Hematopoietic multipotent progenitor cell treated with erythropoietin and hydrocortisone succinate and interleukin-3 and kit ligand, for 6 days (in vitro differentiated cells): ENCODE measurements around the gene ADGRL3.

ENCODE experiments used
- DNase-seq: peaks from one replicate; pipeline ENCODE4 v3.0.0-alpha.2; 2015

ADGRL3 gene

DNA sequence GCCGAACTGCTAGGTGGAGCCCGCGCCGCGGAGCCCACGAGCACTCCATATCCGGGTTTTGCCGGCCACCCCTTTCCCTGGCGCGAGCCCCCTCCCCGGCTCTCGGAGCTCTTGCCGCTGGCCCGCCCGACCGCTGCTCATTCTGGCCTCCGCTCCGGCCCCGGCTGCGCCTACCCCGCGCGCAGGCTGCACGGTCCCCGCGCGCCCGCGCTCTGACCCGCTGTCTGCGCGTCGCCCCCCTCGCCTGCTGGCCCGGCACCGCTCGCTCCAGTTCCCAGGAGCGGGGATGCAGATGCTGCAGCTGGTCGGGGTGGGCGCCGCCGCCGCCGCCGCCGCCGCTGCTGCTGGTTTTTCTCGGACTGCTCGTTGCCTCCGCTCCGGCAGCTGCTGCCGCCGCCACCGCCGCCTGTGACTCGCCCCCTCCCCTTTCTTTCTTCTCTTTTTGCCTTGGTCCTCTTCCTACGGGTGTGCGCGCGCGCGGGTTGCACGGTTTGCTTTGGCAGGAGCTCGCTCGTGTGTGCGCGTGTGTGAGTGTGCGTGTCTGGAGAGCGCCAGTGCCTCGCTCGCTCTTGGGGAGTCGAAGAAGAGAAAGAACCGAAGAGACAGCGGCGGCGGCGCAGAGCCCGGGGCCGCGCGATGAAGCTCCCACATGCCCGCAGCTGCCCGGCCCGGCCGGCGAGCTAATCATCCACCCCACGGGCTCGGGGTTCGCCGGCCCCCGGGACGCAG lies at the start of gene ADGRL3:
Gene ADGRL3, plus strand, starts transcription at position 140 of the 729 bp plus-strand sequence.
- peak; percentile 3 for DNase-seq

DNA sequence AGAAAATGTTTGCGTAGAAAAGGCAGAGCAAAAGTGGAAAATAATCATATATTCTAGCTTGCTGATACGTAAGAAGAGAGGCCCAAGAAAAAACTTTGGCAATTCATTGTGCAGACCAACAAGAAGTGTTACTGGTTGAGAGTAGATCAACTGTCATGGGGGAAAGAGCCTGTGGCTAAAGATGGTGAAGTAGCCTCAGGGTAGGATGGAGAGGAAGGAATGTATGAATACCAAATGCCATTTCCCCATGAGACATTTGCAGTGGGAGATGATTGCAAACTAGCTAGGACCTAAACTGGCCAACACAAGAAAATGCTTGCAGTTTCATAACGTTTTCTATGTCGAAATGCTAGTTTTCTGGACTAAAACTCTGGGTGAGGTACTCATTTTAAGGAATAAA lies 47.7 kb upstream of the ADGRL3 start:
- no peak for DNase-seq

DNA sequence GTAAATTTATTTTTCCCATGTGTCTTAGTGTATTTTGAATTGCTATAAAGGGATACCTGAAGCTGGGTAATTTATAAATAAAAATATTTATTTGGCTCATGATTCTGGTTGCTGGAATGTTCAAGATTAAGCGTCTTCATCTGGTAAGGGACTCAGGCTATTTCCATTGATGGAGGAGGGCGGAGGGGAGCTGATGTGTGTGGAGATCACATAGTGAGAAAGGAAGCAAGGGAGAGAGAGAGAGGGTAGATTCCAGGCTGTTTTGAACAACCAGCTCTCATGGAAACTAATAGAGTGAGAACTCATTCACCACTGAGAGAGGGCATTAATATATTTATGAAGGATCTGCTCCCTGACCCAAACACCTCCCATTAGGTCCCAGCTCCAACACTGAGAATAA lies 39.6 kb upstream of the ADGRL3 start:
- DNase-seq = no peak

DNA sequence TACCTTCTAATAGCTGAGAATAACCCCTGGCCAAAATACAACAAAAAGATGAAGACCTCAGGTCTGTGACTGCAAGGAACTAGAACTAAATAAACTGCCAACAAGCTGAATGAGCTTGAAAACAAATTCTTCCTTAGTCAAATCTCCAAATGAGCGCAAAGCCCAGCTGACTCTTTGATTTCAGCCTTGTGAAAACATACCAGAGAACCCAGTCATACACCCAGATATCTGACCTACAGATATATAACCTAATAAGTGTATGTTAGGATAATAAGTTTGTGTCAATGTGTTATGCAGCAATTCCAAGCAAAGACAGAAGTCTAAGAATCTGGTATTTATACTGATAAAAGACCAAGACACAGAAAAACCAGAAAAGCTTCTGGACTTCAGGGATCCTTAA lies 38.0 kb upstream of the ADGRL3 start:
- DNase-seq = no peak

DNA sequence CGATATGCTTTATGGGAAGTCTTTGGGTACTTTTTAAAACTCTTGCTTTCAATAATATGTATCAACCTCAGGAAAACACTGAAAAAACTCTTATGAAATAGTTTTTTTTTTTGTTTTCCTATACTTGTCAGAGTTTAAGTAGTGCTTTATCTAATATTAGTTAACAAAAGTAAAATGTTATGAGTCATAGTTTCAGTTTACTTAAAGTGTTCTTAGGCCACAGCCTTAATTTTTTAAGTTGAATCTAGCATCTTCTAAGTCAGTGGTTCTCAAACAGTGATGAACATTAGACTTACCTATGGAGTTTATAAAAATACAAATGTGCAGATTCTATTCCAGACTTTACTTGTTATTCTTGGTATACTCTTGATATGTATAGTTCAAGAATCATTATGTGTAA lies 26.3 kb upstream of the ADGRL3 start:
- no peak for DNase-seq

DNA sequence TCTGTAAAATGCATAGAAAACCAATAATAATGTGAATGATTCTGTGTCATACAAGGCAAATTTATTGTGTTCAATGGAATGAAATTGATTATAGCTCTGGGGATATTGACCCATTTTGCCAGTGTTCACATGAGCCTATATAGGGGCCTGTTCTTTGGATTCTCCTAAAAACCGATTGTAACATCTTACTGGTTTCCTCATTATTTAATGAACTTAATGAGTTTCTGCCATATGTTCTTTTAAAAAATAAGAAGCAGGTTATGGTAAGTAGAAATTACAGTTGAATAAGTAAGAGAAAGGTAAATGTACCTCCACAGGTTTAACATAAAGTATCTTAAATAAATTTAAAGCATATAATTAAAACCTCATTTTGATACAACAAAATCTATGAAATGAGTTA lies 24.6 kb upstream of the ADGRL3 start:
- no peak for DNase-seq

DNA sequence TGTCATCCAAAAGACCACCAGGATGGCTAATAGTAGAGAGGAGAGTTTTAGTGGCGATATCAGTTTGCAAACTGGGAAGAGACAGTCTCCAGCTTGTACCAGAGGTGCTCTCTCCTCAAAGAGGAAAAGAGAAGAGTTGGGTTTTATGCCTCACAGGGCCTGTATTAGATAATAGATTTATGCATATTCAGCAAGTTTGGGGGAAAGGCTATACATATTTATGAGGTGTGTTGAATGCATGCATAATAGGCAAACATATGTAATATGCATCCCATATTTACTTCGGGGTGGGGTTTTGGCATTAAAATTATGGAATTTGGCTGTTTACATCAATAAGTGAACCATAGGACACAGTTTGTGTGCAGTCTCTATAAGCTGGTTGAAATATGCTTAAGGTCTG lies 22.8 kb upstream of the ADGRL3 start:
- DNase-seq = no peak

DNA sequence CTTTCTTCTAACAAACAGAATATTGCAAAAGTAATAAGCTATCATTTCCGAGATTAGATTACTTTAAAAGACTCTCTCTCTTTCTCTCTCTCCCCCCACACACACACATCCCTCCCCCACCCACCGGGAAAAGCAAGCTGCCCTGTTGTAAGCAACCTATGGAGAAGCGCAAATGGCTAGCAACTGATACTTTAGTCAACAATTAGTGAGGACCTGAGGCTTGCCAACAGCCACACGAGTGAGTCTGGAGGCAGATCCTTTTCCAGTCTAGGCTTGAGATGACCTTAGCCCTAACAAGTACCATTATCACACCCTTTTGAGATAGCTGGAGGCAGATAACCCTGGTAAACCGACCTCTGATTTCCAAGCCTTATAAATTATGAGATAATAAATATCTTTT lies 19.7 kb upstream of the ADGRL3 start:
- DNase-seq = no peak

DNA sequence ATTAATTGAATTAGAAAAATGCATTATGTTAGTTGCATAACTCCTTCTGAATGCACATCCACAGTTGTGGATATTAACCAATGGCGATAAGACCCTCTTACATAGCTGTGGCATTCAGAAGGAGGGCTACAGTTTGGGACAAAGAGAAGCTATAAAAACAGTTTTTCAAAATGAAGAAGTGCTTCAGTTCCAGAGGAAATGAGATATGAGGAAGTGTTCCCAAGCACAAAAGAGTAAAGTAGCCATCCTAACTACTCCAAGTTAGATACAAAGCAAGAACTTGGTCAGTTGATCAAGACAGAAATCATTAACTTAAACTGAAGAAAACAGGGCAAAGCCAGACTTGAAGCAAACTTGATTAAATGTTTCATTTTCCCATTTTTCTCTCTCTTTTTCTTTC lies 17.2 kb upstream of the ADGRL3 start:
- DNase-seq = peak; percentile 3

DNA sequence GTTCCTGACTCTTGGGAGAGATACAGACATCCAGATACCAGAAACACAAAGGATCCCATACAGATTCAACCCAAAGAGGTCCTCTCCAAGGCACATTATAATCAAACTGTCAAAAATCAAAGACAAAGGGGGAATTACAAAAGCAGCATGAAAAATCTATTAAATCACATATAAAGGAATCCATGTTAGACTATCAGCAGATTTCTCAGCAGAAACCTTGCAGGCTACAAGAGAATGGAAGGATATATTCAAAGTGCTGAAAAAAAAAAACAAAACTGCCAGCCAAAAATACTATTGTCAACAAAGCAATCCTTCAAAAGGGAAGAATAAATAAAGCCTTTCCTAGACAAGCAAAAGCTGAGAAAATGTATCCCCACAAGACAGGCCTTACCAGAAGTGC lies 14.8 kb upstream of the ADGRL3 start:
- DNase-seq = no peak

DNA sequence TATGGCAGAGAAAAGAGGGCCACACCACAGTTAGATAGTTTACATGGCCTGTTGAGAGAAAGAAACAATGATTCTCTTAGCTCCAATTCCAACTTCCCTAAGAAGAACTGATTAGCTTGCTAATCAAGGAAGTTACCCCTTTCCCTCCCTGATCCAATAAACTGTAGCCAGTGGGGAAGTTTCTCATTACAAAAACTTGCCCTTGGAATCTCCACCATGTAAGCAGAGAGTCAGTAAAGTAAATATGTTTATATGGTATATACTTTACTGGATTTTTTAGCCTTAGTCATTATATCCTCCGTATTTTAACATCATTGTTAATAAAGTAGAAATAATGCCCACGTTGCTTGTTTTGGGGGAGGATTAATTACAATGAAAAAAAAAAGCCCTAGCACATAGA lies 7.7 kb upstream of the ADGRL3 start:
- no peak for DNase-seq

DNA sequence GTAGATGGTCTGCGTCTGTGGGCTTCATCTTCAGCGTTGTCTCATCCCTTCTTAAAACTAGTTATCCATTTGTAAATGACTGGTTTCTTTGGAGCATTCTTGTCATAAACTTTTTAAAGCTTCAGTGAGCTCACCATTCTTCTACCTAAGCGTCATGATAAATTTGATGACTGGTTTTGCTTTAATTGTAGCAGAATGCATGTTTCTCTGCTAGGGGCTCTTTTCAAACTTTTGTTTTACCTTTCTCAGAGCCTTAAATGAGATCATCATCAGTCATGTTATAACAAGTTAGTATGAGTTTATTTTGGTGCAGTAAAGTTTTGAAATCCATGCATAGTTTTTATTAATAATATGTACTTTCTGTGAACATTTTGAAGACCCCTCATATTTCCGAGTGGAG lies 6.3 kb upstream of the ADGRL3 start:
- DNase-seq = no peak

DNA sequence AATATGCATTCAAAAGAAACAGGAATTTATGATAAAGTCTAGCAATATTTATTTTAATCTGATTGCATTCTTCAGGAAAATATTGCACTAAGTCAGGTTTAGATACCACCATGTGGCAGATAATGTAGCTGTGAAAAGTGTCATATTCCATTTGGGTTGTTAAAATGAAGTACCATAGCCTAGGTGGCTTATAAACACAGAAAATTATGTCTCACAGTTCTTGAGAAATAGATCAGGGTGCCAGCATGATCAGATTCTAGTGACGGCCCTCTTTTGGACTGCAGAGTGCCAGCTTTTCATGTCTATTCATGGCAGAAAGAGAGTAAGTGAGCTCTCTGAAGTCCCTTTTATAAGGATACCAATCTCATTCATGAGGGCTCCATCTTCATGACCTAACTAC lies 5.6 kb upstream of the ADGRL3 start:
- DNase-seq = no peak

DNA sequence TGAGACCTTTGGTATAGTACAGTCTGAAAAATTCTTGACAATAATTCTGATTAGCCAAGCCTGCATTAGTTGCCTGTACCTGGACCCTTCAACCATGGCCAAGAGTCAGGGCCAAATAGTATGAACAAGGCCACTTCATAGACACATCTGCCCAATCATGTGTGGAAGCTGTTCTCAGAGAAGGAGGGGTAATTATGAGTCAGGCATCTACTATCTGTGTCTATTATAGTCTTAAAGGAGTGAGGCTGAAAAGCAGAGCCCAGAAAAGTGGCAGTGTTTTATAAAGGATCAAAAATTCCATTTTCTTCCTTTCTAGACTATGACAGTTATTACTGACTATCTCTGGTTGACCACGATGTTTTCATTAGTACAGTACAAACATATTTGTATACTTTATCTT lies 5.0 kb upstream of the ADGRL3 start:
- no peak for DNase-seq

DNA sequence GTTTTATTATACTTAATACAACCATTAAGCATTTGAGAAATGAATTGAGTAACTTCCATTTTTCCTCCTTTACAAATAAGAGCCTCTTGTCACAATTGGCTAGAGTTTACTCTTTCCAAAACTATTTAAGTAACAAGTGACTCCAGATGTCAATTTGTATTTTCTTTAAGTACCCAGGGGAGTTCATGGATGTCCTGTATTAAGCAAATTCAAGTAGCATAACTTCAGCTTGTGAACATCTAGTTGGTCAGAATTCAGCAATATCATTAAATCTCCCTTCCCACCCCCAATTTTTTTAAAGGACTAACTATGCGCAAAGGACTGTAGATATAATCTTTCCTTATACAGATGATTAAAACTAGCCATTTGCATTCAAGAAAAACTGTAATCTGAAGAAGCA lies 1.4 kb upstream of the ADGRL3 start:
- DNase-seq = no peak

DNA sequence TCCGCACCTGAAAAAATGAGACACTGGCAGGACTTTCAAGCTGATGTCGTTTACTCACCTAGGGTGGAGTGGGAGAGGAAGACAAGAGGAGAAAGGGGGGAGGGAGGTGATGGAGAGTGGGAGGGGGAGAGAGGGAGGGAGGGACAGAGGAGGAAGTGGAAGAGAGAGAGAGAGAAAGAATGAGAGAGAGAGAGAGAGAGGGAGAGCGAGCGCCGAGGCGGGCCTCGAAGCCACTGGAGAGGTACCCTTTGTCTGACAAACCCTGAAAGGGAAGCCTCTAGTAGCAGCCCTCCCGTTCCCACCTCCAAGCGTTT lies 296 bp upstream of the ADGRL3 start:
- peak; percentile 4 for DNase-seq

DNA sequence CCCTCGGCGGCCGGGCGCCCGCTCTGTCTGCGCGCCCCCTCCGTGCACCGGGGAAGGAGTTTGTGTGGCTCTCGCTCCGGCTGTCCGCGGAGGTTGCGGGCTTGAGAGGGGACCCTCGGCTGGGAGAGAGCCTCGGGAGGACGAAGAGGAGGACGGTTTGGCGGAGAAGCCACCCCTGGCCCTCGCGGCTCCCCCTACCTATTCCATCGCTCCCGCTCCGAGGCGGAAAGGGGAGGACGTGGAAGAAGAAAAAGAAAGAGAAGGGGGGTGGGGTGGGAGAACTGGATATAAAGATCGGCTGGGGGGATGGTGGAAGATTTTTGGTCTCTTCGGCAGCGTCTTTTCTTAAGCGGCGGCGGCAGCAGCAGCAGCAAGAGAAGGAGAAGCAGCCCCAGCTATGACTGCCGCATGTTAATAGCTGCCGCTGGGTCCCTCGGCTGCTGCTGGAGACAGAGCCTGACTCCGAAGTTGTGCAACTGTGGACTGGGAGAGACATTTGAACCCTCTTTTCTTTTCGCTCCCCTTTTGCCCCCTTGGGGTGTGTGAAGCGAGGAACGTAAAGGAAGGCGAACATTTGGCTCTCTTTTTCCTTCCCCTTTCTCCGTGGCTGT lies 895 bp downstream of the ADGRL3 start:
- peak; percentile 24 for DNase-seq

DNA sequence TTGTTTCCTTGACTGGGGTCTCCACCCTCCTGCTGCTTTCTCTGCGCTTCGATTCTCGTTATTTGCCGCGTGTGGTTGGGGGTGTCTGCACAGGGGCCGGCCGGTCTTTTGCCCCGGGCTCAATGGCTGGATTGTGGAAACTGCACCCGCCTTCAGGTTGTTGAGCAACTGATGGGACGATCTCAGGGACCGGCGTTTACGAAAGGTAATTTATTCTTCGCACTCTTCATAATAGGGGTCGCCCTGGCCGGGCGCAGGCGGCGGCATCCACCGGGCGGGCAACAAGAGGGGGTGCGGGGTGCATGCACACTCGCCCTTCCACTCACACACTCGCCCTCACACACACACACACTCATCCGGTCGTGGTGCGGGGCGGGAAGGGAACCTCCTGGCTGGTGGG lies 1.4 kb downstream of the ADGRL3 start:
- no peak for DNase-seq

DNA sequence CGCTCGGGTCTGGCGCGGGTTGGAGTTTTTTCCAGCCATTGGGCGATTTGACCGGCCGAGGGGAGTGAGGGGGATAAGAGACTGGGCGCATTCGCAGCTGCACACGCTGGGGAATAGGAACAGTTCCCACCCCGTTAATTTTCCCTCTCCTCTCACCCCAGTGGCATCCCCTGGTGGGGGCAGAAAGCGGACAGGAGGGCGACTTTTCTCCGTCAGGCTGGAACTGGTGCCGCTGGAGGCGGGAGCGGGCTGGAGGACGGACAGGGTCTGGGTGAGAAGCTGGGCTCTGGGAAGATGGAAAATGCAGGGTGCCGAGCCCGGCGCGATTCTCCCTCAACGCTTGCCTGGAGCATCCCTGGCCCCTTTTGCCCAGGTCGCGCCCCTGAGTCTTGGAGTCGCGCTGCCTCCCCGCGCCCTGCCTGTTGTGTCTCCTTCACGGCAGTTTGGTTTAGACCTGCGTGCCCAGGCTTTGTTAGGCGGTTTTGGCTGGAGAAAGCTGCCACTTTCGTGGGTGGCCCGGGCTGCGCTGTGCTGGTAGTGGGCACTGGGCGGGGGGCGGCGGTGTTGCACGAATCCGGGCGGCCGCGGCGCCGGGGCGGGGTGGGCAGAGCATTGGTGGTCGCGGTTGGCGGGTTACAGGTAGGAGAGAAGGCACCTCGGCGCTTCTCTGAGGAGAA lies 2.0 kb downstream of the ADGRL3 start:
- DNase-seq = no peak

DNA sequence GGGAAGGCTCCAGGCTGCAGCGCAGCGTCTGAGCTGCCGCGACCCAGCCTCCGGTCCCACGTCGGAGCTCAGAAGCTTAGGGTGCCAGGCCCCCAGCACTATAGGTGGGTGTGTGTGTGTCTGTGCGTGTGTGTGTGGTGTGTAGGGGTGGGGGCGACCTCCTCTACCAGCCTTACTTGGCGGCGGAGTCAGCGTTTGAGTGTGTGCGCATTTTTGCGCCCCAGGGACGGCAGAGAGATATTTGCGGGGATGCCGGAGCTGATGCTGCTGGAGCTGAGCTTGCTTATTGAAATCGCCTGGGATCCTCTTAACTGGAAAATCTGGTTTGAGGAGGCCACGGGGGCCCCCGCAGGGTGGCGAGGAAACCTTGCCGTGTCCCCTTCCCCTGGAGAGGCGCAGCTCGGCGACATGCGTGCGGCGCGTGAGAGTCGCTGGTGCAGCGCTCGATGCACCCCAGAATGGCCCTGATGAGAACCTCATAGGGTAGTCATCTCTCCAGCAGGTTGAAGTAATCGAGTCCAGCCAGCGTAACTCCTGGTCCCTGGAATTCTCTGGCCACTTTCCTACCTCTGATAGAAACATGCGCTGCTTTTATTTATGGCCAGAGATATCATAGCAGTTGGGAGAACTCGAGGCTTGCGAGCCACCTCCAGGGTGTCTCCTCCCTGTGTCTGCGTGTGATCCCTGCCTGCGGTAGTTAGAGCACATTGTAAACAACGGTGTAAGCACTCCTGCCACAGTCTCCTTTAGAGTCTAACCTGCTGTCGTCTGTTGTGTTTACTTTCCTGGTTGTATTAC lies 2.7 kb downstream of the ADGRL3 start:
- DNase-seq = peak; percentile 2

DNA sequence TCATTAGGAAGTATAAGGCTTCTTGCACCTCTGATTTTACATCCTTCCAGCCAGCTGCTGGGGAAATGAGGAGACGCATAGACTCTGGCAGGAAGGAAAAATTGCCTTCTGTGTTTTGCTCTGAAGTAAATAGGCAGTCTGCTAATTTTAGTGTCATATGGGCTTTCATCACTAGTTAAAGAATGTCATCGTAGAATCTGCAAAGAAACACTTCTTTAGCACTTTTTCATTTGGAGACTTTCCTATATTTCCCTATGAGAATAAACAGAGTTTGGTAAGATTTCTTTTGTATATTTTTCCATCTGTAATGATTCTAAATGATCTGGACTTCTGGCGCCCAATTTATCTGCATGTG lies 3.3 kb downstream of the ADGRL3 start:
- no peak for DNase-seq

DNA sequence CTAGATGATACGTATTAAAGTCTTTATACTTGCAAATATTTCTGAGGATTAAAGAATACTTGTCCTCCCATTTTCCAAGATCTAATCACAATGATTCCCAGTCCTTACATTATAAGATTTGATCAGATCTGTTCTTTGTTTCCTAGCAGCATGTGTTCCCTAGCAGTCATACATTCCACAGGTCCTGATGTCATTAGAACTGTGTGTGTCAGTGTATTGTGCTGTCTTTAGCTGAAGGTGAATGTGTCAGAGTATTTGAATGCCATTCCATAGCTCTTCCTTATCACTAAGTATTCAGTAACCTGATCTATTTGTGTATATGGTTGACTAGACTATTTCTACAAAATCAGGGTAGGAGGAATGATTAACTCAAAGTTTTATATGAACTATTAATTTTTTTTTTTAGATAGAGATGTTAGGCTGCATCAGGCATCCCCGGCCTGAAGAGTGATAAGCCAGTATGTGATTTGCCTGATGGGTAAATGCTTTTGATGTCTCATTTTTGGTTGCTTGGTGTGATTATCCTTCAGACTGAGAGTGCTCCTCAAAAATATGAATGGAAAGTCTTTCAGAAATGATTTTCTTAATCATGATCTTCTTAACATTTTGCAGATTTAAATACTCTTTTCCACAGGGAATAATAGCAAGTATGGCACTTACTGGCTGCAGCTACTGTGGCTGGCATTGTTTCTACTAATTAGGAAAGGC lies 4.4 kb downstream of the ADGRL3 start:
- no peak for DNase-seq

DNA sequence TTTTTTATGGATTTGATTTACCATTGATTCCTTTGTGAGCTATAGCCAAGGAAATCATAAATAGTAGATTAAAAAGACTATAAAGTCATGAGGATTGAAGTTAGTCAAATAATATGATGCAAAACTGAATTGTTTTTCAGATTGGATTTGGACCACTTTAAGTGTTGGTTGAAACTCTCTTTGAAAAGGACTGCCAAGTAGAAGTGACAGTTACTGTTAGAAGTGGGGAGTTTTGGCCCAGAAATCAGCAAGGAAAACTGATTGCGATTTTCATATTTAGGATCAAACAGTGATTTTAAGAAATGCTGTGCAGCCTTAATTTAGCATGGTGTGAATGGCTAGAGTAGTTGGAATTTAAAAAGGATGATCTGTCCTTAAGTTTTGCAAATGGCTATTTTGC lies 4.9 kb downstream of the ADGRL3 start:
- no peak for DNase-seq
